H1 (cell line): ENCODE data around the gene FHL1. TPM values are rescaled to one million over a fixed set of nuclear protein-coding genes. Genes with fewer than 3 reads are reported as not detected.

Experiments used
- CTCF ChIA-PET: fragments of 300-600 bp; sonication (Branson Sonifier 250); formaldehyde crosslinking; loops from one replicate; lab custom pipeline; 2021; ENCODE audit not compliant: partially characterized antibody; lab: Charles Lee
- POLR2A ChIA-PET: fragments of 300-600 bp; sonication (Branson Sonifier 250); formaldehyde crosslinking; loops from one replicate; lab custom pipeline; 2021; ENCODE audit warnings: inconsistent platforms; ENCODE audit not compliant: partially characterized antibody; lab: Charles Lee
- DNase-seq, 2 experiments: peaks; one replicate each; pipeline versions ENCODE4 v3.0.0 to v3.0.0-alpha.2; 2010 to 2022; ENCODE audit warnings: low spot score in 2 of 2, low read depth in 1 of 2, mixed read lengths in 1 of 2
- FAIRE-seq: peaks from 2 replicates; lab custom pipeline; 2011; peaks lifted over from hg19 to GRCh38; lab: Jason Lieb, UNC
- H2AFZ ChIP-seq: 2 replicates; pipeline ENCODE4 v1.8.1; 2012; ENCODE audit warnings: low read length, inconsistent platforms
- H2AK5ac ChIP-seq: 2 replicates; pipeline ENCODE4 v1.6.1; 2013; ENCODE audit warnings: low read depth, low read length
- H2BK120ac ChIP-seq: replicated peaks from 2 replicates; pipeline ENCODE3; 2013; ENCODE audit warnings: low read depth, low read length, inconsistent platforms
- H2BK12ac ChIP-seq: 2 replicates; pipeline ENCODE4 v1.6.1; 2013; ENCODE audit warnings: low read depth, low read length
- H2BK15ac ChIP-seq: 2 replicates; pipeline ENCODE4 v1.6.1; 2013; ENCODE audit warnings: low read length
- H2BK20ac ChIP-seq: 2 replicates; pipeline ENCODE4 v1.6.1; 2013; ENCODE audit warnings: low read length
- H2BK5ac ChIP-seq: 2 replicates; pipeline ENCODE4 v1.6.1; 2013; ENCODE audit warnings: low read depth, low read length
- H3K14ac ChIP-seq: 2 replicates; pipeline ENCODE4 v1.6.1; 2013; ENCODE audit warnings: inconsistent platforms; ENCODE audit not compliant: insufficient read length
- H3K18ac ChIP-seq: 2 replicates; pipeline ENCODE4 v1.6.1; 2013; ENCODE audit warnings: low read length; ENCODE audit errors: extremely low read depth
- H3K23ac ChIP-seq: 2 replicates; pipeline ENCODE4 v1.6.1; 2013; ENCODE audit warnings: inconsistent platforms; ENCODE audit not compliant: insufficient read length
- H3K23me2 ChIP-seq: 2 replicates; pipeline ENCODE4 v1.6.1; 2013; ENCODE audit warnings: low read depth, low read length
- H3K27ac ChIP-seq: 2 replicates; pipeline ENCODE4 v1.6.1; 2011; ENCODE audit warnings: low read depth, low read length, inconsistent platforms
- H3K27me3 ChIP-seq, 4 experiments: replicated peaks in 1 of 4; 1 replicate in 1 of 4; 2 replicates in 3 of 4; pipeline versions ENCODE4 v1.6.1 to v1.8.1; 2011 to 2013; ENCODE audit warnings: low read length in 3 of 4, mild to moderate bottlenecking in 3 of 4, inconsistent platforms in 2 of 4, mixed read lengths in 2 of 4, moderate library complexity in 1 of 4; ENCODE audit not compliant: control insufficient read depth in 3 of 4, insufficient read depth in 3 of 4; ENCODE audit errors: extremely low read depth in 1 of 4
- H3K36me3 ChIP-seq, 4 experiments: 2 replicates each; pipeline versions ENCODE4 v1.6.1 to v1.8.1; 2011 to 2013; ENCODE audit warnings: mild to moderate bottlenecking in 4 of 4, low read length in 3 of 4, moderate library complexity in 2 of 4, control low read depth in 1 of 4, inconsistent platforms in 1 of 4; ENCODE audit not compliant: insufficient read depth in 4 of 4, control insufficient read depth in 2 of 4
- H3K4ac ChIP-seq: replicated peaks from 2 replicates; pipeline ENCODE3; 2013; ENCODE audit warnings: low read length, low read depth, mixed read lengths, inconsistent platforms; ENCODE audit not compliant: insufficient read length
- H3K4me1 ChIP-seq, 4 experiments: replicated peaks in 1 of 4; 1 replicate in 1 of 4; 2 replicates in 3 of 4; pipeline versions ENCODE4 v1.6.1 to v1.8.1; 2011 to 2013; ENCODE audit warnings: low read length in 3 of 4, inconsistent platforms in 2 of 4, mixed read lengths in 1 of 4; ENCODE audit not compliant: insufficient read depth in 4 of 4, control insufficient read depth in 3 of 4
- H3K4me2 ChIP-seq, 2 experiments: 2 replicates each; pipeline versions ENCODE4 v1.6.1 to v1.8.1; 2011 to 2013; ENCODE audit warnings: low read depth in 2 of 2, low read length in 2 of 2, control low read depth in 1 of 2, inconsistent platforms in 1 of 2, mild to moderate bottlenecking in 1 of 2; ENCODE audit not compliant: insufficient read depth in 1 of 2
- H3K4me3 ChIP-seq, 4 experiments: fragments of 200-600, 300-600 bp in 1 of 4; sonication (generic), shearing (Covaris generic), sonication (Bioruptor Twin) in 1 of 4; 2 replicates each; pipeline versions ENCODE4 v1.5.1 to v1.8.1; 2011 to 2016; ENCODE audit warnings: low read length in 4 of 4, low read depth in 3 of 4, control low read depth in 2 of 4, inconsistent platforms in 2 of 4, mild to moderate bottlenecking in 2 of 4, mixed read lengths in 1 of 4, moderate library complexity in 1 of 4; ENCODE audit not compliant: insufficient read depth in 2 of 4; ENCODE audit errors: extremely low read depth in 1 of 4
- H3K56ac ChIP-seq: replicated peaks from 2 replicates; pipeline ENCODE3; 2013; ENCODE audit warnings: low read depth, mild to moderate bottlenecking, mixed read lengths, low read length, inconsistent platforms; ENCODE audit not compliant: insufficient read length
- H3K79me1 ChIP-seq: 2 replicates; pipeline ENCODE4 v1.6.1; 2013; ENCODE audit warnings: low read depth, low read length, control low read depth
- H3K79me2 ChIP-seq, 2 experiments: 2 replicates each; pipeline versions ENCODE4 v1.6.1 to v1.8.1; 2012 to 2013; ENCODE audit warnings: low read length in 2 of 2, mild to moderate bottlenecking in 2 of 2, inconsistent platforms in 1 of 2; ENCODE audit not compliant: insufficient read depth in 2 of 2, control insufficient read depth in 1 of 2
- H3K9ac ChIP-seq, 4 experiments: replicated peaks in 1 of 4; 1 replicate in 1 of 4; 2 replicates in 3 of 4; pipeline versions ENCODE4 v1.6.1 to v1.8.1; 2011 to 2013; ENCODE audit warnings: low read depth in 3 of 4, low read length in 3 of 4, control low read depth in 2 of 4, mild to moderate bottlenecking in 2 of 4, moderate library complexity in 2 of 4, inconsistent platforms in 1 of 4; ENCODE audit errors: extremely low read depth in 1 of 4
- H3K9me3 ChIP-seq, 2 experiments: 2 replicates each; pipeline versions ENCODE4 v1.6.1 to v1.8.1; 2012 to 2013; ENCODE audit warnings: mild to moderate bottlenecking in 2 of 2, moderate library complexity in 2 of 2, control low read depth in 1 of 2, inconsistent platforms in 1 of 2, low read depth in 1 of 2, low read length in 1 of 2, mixed read lengths in 1 of 2; ENCODE audit not compliant: insufficient read depth in 2 of 2
- H4K20me1 ChIP-seq, 2 experiments: replicated peaks in 1 of 2; 2 replicates each; pipeline versions ENCODE3 to v1.8.1; 2011 to 2013; ENCODE audit warnings: inconsistent platforms in 2 of 2, low read length in 2 of 2, mild to moderate bottlenecking in 1 of 2; ENCODE audit not compliant: insufficient read depth in 2 of 2, control insufficient read depth in 1 of 2
- H4K5ac ChIP-seq: 2 replicates; pipeline ENCODE4 v1.6.1; 2013; ENCODE audit warnings: low read length, low read depth, mixed read lengths, inconsistent platforms; ENCODE audit not compliant: insufficient read length
- H4K8ac ChIP-seq: 2 replicates; pipeline ENCODE4 v1.8.0; 2013; ENCODE audit warnings: mild to moderate bottlenecking, moderate library complexity, low read length, inconsistent platforms; ENCODE audit not compliant: insufficient read depth; ENCODE audit errors: extremely low read depth
- H4K91ac ChIP-seq: replicated peaks from 2 replicates; pipeline ENCODE3; 2013; ENCODE audit warnings: low read length, mixed read lengths, inconsistent platforms; ENCODE audit not compliant: insufficient read length
- MAFK ChIP-seq: IDR thresholded peaks from 2 replicates; pipeline ENCODE4 v1.6.1; 2012; ENCODE audit warnings: low read depth, mild to moderate bottlenecking, improper control_type of control experiment, low read length
- MAX ChIP-seq: IDR thresholded peaks from 2 replicates; pipeline ENCODE4 v1.6.1; 2012; ENCODE audit warnings: inconsistent platforms
- SIN3A ChIP-seq, 2 experiments: IDR thresholded peaks in 1 of 2; conservative IDR thresholded peaks in 1 of 2; 2 replicates each; pipeline ENCODE4 v1.6.1; 2011 to 2012; ENCODE audit warnings: low read length in 2 of 2, improper control_type of control experiment in 1 of 2, low read depth in 1 of 2, mild to moderate bottlenecking in 1 of 2
- WGBS, 2 experiments: shearing (Covaris generic) in 1 of 2; methylation state at CpG; one replicate each; pipeline versions ENCODE4 v1.1.6 to v1.1.7; 2013 to 2015; ENCODE audit warnings: low lambda C conversion rate in 2 of 2, mixed read lengths in 2 of 2, inconsistent platforms in 1 of 2, low coverage in 1 of 2, missing lambda C conversion rate in 1 of 2; ENCODE audit not compliant: insufficient replicate concordance in 2 of 2, insufficient coverage in 1 of 2, insufficient read length in 1 of 2; ENCODE audit errors: extremely low coverage in 1 of 2, missing lambda C conversion rate in 1 of 2; 5-methylcytosine and 5-hydroxymethylcytosine counted together
- polyA plus RNA-seq, 7 experiments: library from polyadenylated mRNA; depleted of rRNA in 3 of 7; stranded (reverse) in 5 of 7; unstranded in 2 of 7; fragments of >200 nt in 5 of 7; fragments of 200-250 nt in 2 of 7; gene quantifications; 1 replicate in 5 of 7; 2 replicates in 1 of 7; 4 replicates in 1 of 7; pipeline versions ENCODE4 v1.2.1 to v1.2.3, GENCODE V29; 2011 to 2013; ENCODE audit warnings: missing spikeins in 2 of 7, mixed read lengths in 2 of 7
- total RNA-seq: library from RNA; stranded (reverse); fragmentation: NEBNext Ultra II Directional; extraction: Animal tissue kit (Norgen Biotek cat#: 25700); gene quantifications from 2 replicates; pipeline ENCODE4 v1.2.1, GENCODE V29; 2021
- TF ChIP-seq, protein P1 (sequence below): IDR thresholded peaks from 2 replicates; pipeline ENCODE4 v1.6.1; 2012; ENCODE audit warnings: inconsistent platforms

Gene FHL1
- total and polyA plus RNA-seq, 2 of the 8 experiments (the other 6 are each of a cell fraction or from before 2014, with no cell fraction given) = 45.0 to 56.5 TPM

- Histone ChIP-seq H3K9me3 (no peaks in the 10 kb centered on the region), H3K56ac (no peak overlapping the region), H3K27me3 (no peaks in the 10 kb centered on the region), H3K4me2 (no peak overlapping the region), H3K79me1 (no peaks in the 10 kb centered on the region), H3K4me1 (no peaks in the 10 kb centered on the region), H4K8ac (no peak overlapping the region), H4K20me1 (no peaks in the 10 kb centered on the region), H2AFZ (no peak overlapping the region), H3K14ac (no peak overlapping the region), H3K4me3 (no peak overlapping the region), H4K91ac (no peak overlapping the region), H3K79me2 (no peaks in the 10 kb centered on the region), H3K36me3 (no peaks in the 10 kb centered on the region), H2AK5ac (no peak overlapping the region), H2BK120ac (no peak overlapping the region), H4K5ac (no peak overlapping the region), H2BK12ac (no peak overlapping the region), H2BK15ac (no peak overlapping the region), H3K23me2 (no peaks in the 10 kb centered on the region), H2BK5ac (no peak overlapping the region), H3K23ac (no peak overlapping the region), H3K18ac (no peak overlapping the region), H3K9ac (no peak overlapping the region), H2BK20ac (no peak overlapping the region), H3K27ac (no peak overlapping the region), H3K4ac (no peak overlapping the region)
- DNase-seq (no peak), FAIRE-seq (no peak)
- ChIA-PET CTCF (no interaction called here), POLR2A (no interaction called here)
- WGBS, 2 experiments = 77% methylated on average over 1 of the region's 1 CpG; no CpG with 5 or more reads in 1 of the 2 experiments
- TF ChIP-seq SIN3A (conservative IDR thresholded peaks at IDR 0.05 in 1 of 2, IDR thresholded peaks at IDR 0.05 in 1 of 2; ENCODE audit: low read depth in 1 of 2, low read length in 2 of 2) (no peak), MAFK (no peak), MAX (no peak)
- TF ChIP-seq, protein P1, sequence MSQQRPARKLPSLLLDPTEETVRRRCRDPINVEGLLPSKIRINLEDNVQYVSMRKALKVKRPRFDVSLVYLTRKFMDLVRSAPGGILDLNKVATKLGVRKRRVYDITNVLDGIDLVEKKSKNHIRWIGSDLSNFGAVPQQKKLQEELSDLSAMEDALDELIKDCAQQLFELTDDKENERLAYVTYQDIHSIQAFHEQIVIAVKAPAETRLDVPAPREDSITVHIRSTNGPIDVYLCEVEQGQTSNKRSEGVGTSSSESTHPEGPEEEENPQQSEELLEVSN = no peak
These were observed 111.6 kb downstream of the FHL1 start for GRCh38 chrX:136258951-136259350.
